HCT116 (cell line): ENCODE measurements around the gene C14orf93.

Experiments
- CTCF ChIP-seq, 3 experiments: fragments of 200-600 bp in 1 of 3; sonication (generic) in 1 of 3; IDR thresholded peaks in 2 of 3; conservative IDR thresholded peaks in 1 of 3; 2 replicates each; pipeline ENCODE4 v1.5.1; 2012 to 2017; ENCODE audit warnings: low read depth in 2 of 3, low read length in 2 of 3, antibody characterized with exemption in 1 of 3, borderline replicate concordance in 1 of 3, control low read depth in 1 of 3, mild to moderate bottlenecking in 1 of 3, mixed read lengths in 1 of 3, mixed run types in 1 of 3, moderate library complexity in 1 of 3; ENCODE audit not compliant: insufficient read depth in 1 of 3
- EZH2phosphoT487 ChIP-seq: fragments of 200-600 bp; IDR thresholded peaks from 2 replicates; pipeline ENCODE4 v1.6.1; 2018; ENCODE audit warnings: antibody characterized with exemption, borderline replicate concordance
- MAX ChIP-seq: IDR thresholded peaks from 2 replicates; pipeline ENCODE4 v1.6.1; 2012
- POLR2A ChIP-seq: IDR thresholded peaks from 2 replicates; pipeline ENCODE4 v1.7.0; 2011; ENCODE audit warnings: borderline replicate concordance; ENCODE audit not compliant: insufficient read depth, insufficient read length; ENCODE audit errors: extremely low read depth
- SRF ChIP-seq: IDR thresholded peaks from 2 replicates; pipeline ENCODE4 v1.6.1; 2012; ENCODE audit warnings: low read depth
- YY1 ChIP-seq: IDR thresholded peaks from 2 replicates; pipeline ENCODE4 v1.6.1; 2011; ENCODE audit warnings: low read length, low read depth, moderate library complexity, mild to moderate bottlenecking; ENCODE audit not compliant: insufficient replicate concordance; ENCODE audit errors: extremely low read depth

GRCh38 chr14:23056145-23056955 is 46.4 kb upstream of the C14orf93 start:
- no peak for TF ChIP-seq EZH2phosphoT487
- TF ChIP-seq POLR2A, result no peak
- no peak for TF ChIP-seq SRF
- TF ChIP-seq MAX, result peak; percentile 51; the same call in 1 of the 2 replicates
- TF ChIP-seq CTCF (IDR thresholded peaks at IDR 0.05 in 2 of 3, conservative IDR thresholded peaks at IDR 0.05 in 1 of 3; ENCODE audit: borderline replicate concordance in 1 of 3, insufficient read depth in 1 of 3, low read depth in 2 of 3, low read length in 2 of 3), result peak; percentile 68 to 88 (median 80); a peak in 5 of 6 replicates
- no peak for TF ChIP-seq YY1
